WTC11 (cell line): ENCODE data around the gene GRPEL1. TPM values are rescaled to one million over a fixed set of nuclear protein-coding genes. Genes with fewer than 3 reads are reported as not detected.

Experiments
- ATAC-seq: fragments of 200-7000 bp; cut with Tn5 transposase; 2 replicates; pipeline ENCODE4 v1.10.0; 2021; ENCODE audit warnings: mild to moderate bottlenecking, moderate library complexity
- CTCF ChIA-PET: fragments of 300-600 bp; sonication (Branson Sonifier 250); formaldehyde crosslinking; loops from one replicate; lab custom pipeline; 2021; ENCODE audit warnings: antibody characterized with exemption; lab: Charles Lee
- POLR2A ChIA-PET: fragments of 350-600 bp; sonication (Branson Sonifier 250); formaldehyde crosslinking; loops from one replicate; lab custom pipeline; 2021; ENCODE audit warnings: antibody characterized with exemption; lab: Charles Lee
- DNase-seq: peaks from one replicate; pipeline ENCODE4 v3.0.0; 2021; ENCODE audit warnings: low spot score
- H3K27ac Mint-ChIP-seq: 2 replicates; pipeline ENCODE4 v1.8.0; 2021; ENCODE audit warnings: mixed read lengths
- H3K27me3 Mint-ChIP-seq: 2 replicates; pipeline ENCODE4 v1.8.0; 2021; ENCODE audit warnings: low read depth, mild to moderate bottlenecking, moderate library complexity, mixed read lengths
- H3K36me3 Mint-ChIP-seq: 2 replicates; pipeline ENCODE4 v1.8.0; 2021; ENCODE audit warnings: mixed read lengths
- H3K4me1 Mint-ChIP-seq: 2 replicates; pipeline ENCODE4 v1.8.0; 2022; ENCODE audit warnings: mixed read lengths
- H3K4me3 Mint-ChIP-seq: 2 replicates; pipeline ENCODE4 v1.8.0; 2021; ENCODE audit warnings: mild to moderate bottlenecking, moderate library complexity, mixed read lengths
- H3K9me3 Mint-ChIP-seq: 2 replicates; pipeline ENCODE4 v1.8.0; 2021; ENCODE audit warnings: mixed read lengths
- AR ChIP-seq: fragments of 250-450 bp; sonication (Bioruptor Pico); IDR thresholded peaks from 2 replicates; pipeline ENCODE4 v1.9.0; 2021; ENCODE audit warnings: mild to moderate bottlenecking
- ATF1 ChIP-seq: sonication (generic); formaldehyde crosslinking; IDR thresholded peaks from 2 replicates; pipeline ENCODE4 v1.8.1; 2023; ENCODE audit warnings: mild to moderate bottlenecking, moderate library complexity, missing genetic modification reagents
- ATF2 ChIP-seq: sonication (generic); formaldehyde crosslinking; IDR thresholded peaks from 2 replicates; pipeline ENCODE4 v1.8.1; 2022; ENCODE audit warnings: low read depth, missing genetic modification reagents, borderline replicate concordance
- E2F4 ChIP-seq: sonication (generic); formaldehyde crosslinking; IDR thresholded peaks from 2 replicates; pipeline ENCODE4 v1.8.1; 2022; ENCODE audit warnings: low read depth, mild to moderate bottlenecking, moderate library complexity, missing genetic modification reagents, borderline replicate concordance
- ESRRA ChIP-seq: sonication (generic); formaldehyde crosslinking; IDR thresholded peaks from 2 replicates; pipeline ENCODE4 v1.8.1; 2022; ENCODE audit warnings: mild to moderate bottlenecking, missing genetic modification reagents, borderline replicate concordance
- GABPB1 ChIP-seq: sonication (generic); formaldehyde crosslinking; IDR thresholded peaks from 2 replicates; pipeline ENCODE4 v1.8.1; 2023; ENCODE audit warnings: mild to moderate bottlenecking, missing genetic modification reagents
- GTF2I ChIP-seq: fragments of 250-450 bp; sonication (Bioruptor Pico); conservative IDR thresholded peaks from 2 replicates; pipeline ENCODE4 v1.4.0; 2021; ENCODE audit warnings: mild to moderate bottlenecking
- HMGXB4 ChIP-seq: sonication (generic); formaldehyde crosslinking; IDR thresholded peaks from 2 replicates; pipeline ENCODE4 v1.8.1; 2023; ENCODE audit warnings: mild to moderate bottlenecking, moderate library complexity, missing genetic modification reagents
- MYBL2 ChIP-seq: sonication (generic); formaldehyde crosslinking; IDR thresholded peaks from 2 replicates; pipeline ENCODE4 v1.8.1; 2023; ENCODE audit warnings: mild to moderate bottlenecking, moderate library complexity, missing genetic modification reagents
- PREB ChIP-seq: sonication (generic); formaldehyde crosslinking; IDR thresholded peaks from 2 replicates; pipeline ENCODE4 v1.8.1; 2022; ENCODE audit warnings: mild to moderate bottlenecking, missing genetic modification reagents, moderate library complexity, borderline replicate concordance
- SP1 ChIP-seq: sonication (generic); formaldehyde crosslinking; conservative IDR thresholded peaks from 2 replicates; pipeline ENCODE4 v1.8.1; 2022; ENCODE audit warnings: missing genetic modification reagents
- TP53 ChIP-seq: sonication (generic); formaldehyde crosslinking; IDR thresholded peaks from 2 replicates; pipeline ENCODE4 v1.8.1; 2023; ENCODE audit warnings: mild to moderate bottlenecking, missing genetic modification reagents
- ZBTB21 ChIP-seq: sonication (generic); formaldehyde crosslinking; IDR thresholded peaks from 2 replicates; pipeline ENCODE4 v1.8.1; 2023; ENCODE audit warnings: mild to moderate bottlenecking, missing genetic modification reagents, borderline replicate concordance
- ZBTB43 ChIP-seq: sonication (generic); formaldehyde crosslinking; IDR thresholded peaks from 2 replicates; pipeline ENCODE4 v1.8.1; 2023; ENCODE audit warnings: mild to moderate bottlenecking, missing genetic modification reagents
- ZMAT4 ChIP-seq: fragments of 250-450 bp; sonication (Bioruptor Pico); IDR thresholded peaks from 2 replicates; pipeline ENCODE4 v1.9.0; 2021; ENCODE audit warnings: mild to moderate bottlenecking
- ZNF263 ChIP-seq: sonication (generic); formaldehyde crosslinking; IDR thresholded peaks from 2 replicates; pipeline ENCODE4 v1.8.1; 2022; ENCODE audit warnings: low read depth, mild to moderate bottlenecking, moderate library complexity, missing genetic modification reagents
- ZNF423 ChIP-seq: fragments of 250-450 bp; sonication (Bioruptor Pico); IDR thresholded peaks from 2 replicates; pipeline ENCODE4 v2.1.2; 2022; ENCODE audit warnings: mild to moderate bottlenecking, moderate library complexity
- ZNF425 ChIP-seq: fragments of 250-450 bp; sonication (Bioruptor Pico); conservative IDR thresholded peaks from 2 replicates; pipeline ENCODE4 v1.9.0; 2021; ENCODE audit warnings: mild to moderate bottlenecking
- ZNF512 ChIP-seq: sonication (generic); formaldehyde crosslinking; IDR thresholded peaks from 2 replicates; pipeline ENCODE4 v1.8.1; 2022; ENCODE audit warnings: missing genetic modification reagents, borderline replicate concordance
- total RNA-seq: library from RNA; stranded (reverse); gene quantifications from 3 replicates; pipeline ENCODE4 v1.2.3, GENCODE V29; 2021

GRPEL1 gene
- total RNA-seq, 1 experiment from 2014 or later = 50.0 TPM

GRCh38 chr4:7109169-7109568, 41.3 kb upstream of the GRPEL1 start (continued):
- TF ChIP-seq PREB (CRISPR knock-in tag) (no peak), HMGXB4 (no peak), ATF1 (no peak), TP53 (CRISPR knock-in tag) (no peak), ZNF423 (no peak)
- TF ChIP-seq, all 79 proteins: peak for 0

GRCh38 chr4:7108660-7109059, 40.8 kb upstream of the GRPEL1 start:
- peaks cover 7% of the 10 kb centered on the region for H3K9me3 Mint-ChIP-seq
- POLR2A ChIA-PET = no interaction called here
- no peak overlapping the region for H3K4me3 Mint-ChIP-seq
- no peaks in the 10 kb centered on the region; the same call in 1 of the 2 replicates for H3K4me1 Mint-ChIP-seq
- no peaks in the 10 kb centered on the region for H3K36me3 Mint-ChIP-seq
- peaks cover 19% of the 10 kb centered on the region for H3K27me3 Mint-ChIP-seq
- no peak for DNase-seq
- CTCF ChIA-PET = interaction anchor here (1.0 kb wide), 1 partner anchor 48 kb away, joined by 3 read pairs; no protein-coding TSS in a partner anchor
- ATAC-seq = no peak
- no peak overlapping the region for H3K27ac Mint-ChIP-seq
- no peak for TF ChIP-seq GABPB1
- TF ChIP-seq ZBTB21 (CRISPR knock-in tag) = no peak
- no peak for TF ChIP-seq SP1 (CRISPR knock-in tag)
- no peak for TF ChIP-seq ATF2 (CRISPR knock-in tag)
- no peak for TF ChIP-seq ZNF425 (CRISPR knock-in tag)
- TF ChIP-seq AR (CRISPR knock-in tag) = no peak
- no peak for TF ChIP-seq ZMAT4 (CRISPR knock-in tag)
- TF ChIP-seq ZBTB43 = no peak
- TF ChIP-seq ZNF512 (CRISPR knock-in tag) = no peak
- TF ChIP-seq MYBL2 (CRISPR knock-in tag) = no peak
- TF ChIP-seq ESRRA (CRISPR knock-in tag) = no peak
- TF ChIP-seq ZNF263 (CRISPR knock-in tag) = no peak
- TF ChIP-seq E2F4 (CRISPR knock-in tag) = no peak
- TF ChIP-seq GTF2I (CRISPR knock-in tag) = no peak
